Heart left ventricle (tissue), 16 donors: ENCODE results near the gene CIAO3. TPM values are rescaled to one million over a fixed set of nuclear protein-coding genes. Genes with fewer than 3 reads are reported as not detected.

Experiments used
- ATAC-seq, 4 donors: fragments of 200-7000 bp; cut with Tn5 transposase; one replicate each; pipeline ENCODE4 v1.9.1; 2020 to 2022; ENCODE audit warnings: moderate library complexity in 4 of 4, mild to moderate bottlenecking in 3 of 4, moderate number of reproducible peaks in 1 of 4
- DNase-seq, 5 donors: peaks; one replicate each; pipeline ENCODE4 v3.0.0-alpha.2; 2020
- H3K27ac ChIP-seq, 12 donors: fragments of 200-600 bp; sonication (generic) in 4 of 12; one replicate each; pipeline versions ENCODE4 v1.5.0 to v1.8.0; 2016 to 2022; ENCODE audit warnings: mild to moderate bottlenecking in 2 of 12
- H3K27me3 ChIP-seq, 9 donors: fragments of 200-600 bp; sonication (generic) in 2 of 9; one replicate each; pipeline versions ENCODE4 v1.5.1 to v1.8.0; 2016 to 2022; ENCODE audit warnings: mild to moderate bottlenecking in 3 of 9
- H3K36me3 ChIP-seq, 9 donors: fragments of 200-600 bp; sonication (generic) in 2 of 9; one replicate each; pipeline versions ENCODE4 v1.5.0 to v1.8.0; 2018 to 2022; ENCODE audit warnings: mild to moderate bottlenecking in 2 of 9
- H3K4me1 ChIP-seq, 12 donors: fragments of 200-600 bp; sonication (generic) in 4 of 12; one replicate each; pipeline versions ENCODE4 v1.5.0 to v1.8.0; 2016 to 2022; ENCODE audit warnings: mild to moderate bottlenecking in 3 of 12
- H3K4me3 ChIP-seq, 12 donors: fragments of 200-600 bp; sonication (generic) in 4 of 12; one replicate each; pipeline versions ENCODE4 v1.5.0 to v1.8.0; 2017 to 2022; ENCODE audit warnings: mild to moderate bottlenecking in 9 of 12, moderate library complexity in 4 of 12
- H3K9me3 ChIP-seq, 12 donors: fragments of 200-600 bp; sonication (generic) in 4 of 12; one replicate each; pipeline versions ENCODE4 v1.5.0 to v1.8.0; 2016 to 2022; ENCODE audit warnings: mild to moderate bottlenecking in 1 of 12
- POLR2A ChIP-seq, 2 donors: fragments of 450-650 bp; IDR thresholded peaks; one replicate each; pipeline ENCODE4 v1.6.1; 2017; ENCODE audit warnings: antibody characterized with exemption in 2 of 2, mild to moderate bottlenecking in 2 of 2, moderate library complexity in 2 of 2
- WGBS, 4 donors: extraction: QIAGEN DNeasy Blood & Tissue Kit in 2 of 4; methylation state at CpG; one replicate each; pipeline versions ENCODE4 v1.1.5 to v1.1.7; 2013 to 2018; 5-methylcytosine and 5-hydroxymethylcytosine counted together
- intact Hi-C, 10 donors: fragments of 100-400 bp; cut with DNase I; formaldehyde crosslinking; loops; one replicate each; pipeline versions ENCODE4 v1.11.1 to v1.14.2; 2022
- polyA plus RNA-seq, 2 donors: library from polyadenylated mRNA; stranded (reverse); fragments of 200-250 nt; gene quantifications; one replicate each; pipeline ENCODE4 v1.2.3, GENCODE V29; 2013
- total RNA-seq, 9 donors: library from RNA; depleted of rRNA in 2 of 9; stranded (reverse); fragments of >200 nt in 2 of 9; fragmentation: NEBNext Ultra II Directional in 3 of 9; extraction: Animal tissue kit (Norgen Biotek cat#: 25700) in 3 of 9; gene quantifications; one replicate each; pipeline versions ENCODE4 v1.1.0 to v1.2.4, GENCODE V29; 2016 to 2023
- TF ChIP-seq, protein P1 (sequence below), 12 donors: fragments of 200-600 bp; sonication (generic) in 4 of 12; IDR thresholded peaks; one replicate each; pipeline versions ENCODE4 v1.5.0 to v1.8.0; 2018 to 2022; ENCODE audit warnings: antibody characterized with exemption in 12 of 12, mild to moderate bottlenecking in 5 of 12
- donor health status: ischemic (EF 13 %, LVEDD 7.1; RV severe dilation, severe dysfunction).
- donor health status: healthy with polysubstance abuse.
- donor health status: DM: no; HTN: yes; CAD: no.
- donor health status: DM: no; HTN: no; CAD: no.
- donor health status: ischemic (EF 25% LVEDD 6.9; RV normal size, moderate dysfunction).
- donor health status: ischemic (EF 25% LVEDD 5.7; RV mildly dilated, moderate dysfunction).
- donor health status: healthy.
- donor health status: DM: yes; HTN: yes; CAD: no.
- donor health status: ischemic (EF 35%, LVEDD 5.7; RV mildly dilated, moderate dysfunction).
- donor health status: nonischemic (EF 11% LVEDD 7.7; RV severe dilation, severe dysfunction).
- donor health status: DM: yes; HTN: yes; CAD: no.
- donor health status: PGD.
- donor health status: ischemic (EF 29% LVEDD 5.4; RV normal size, mild dysfunction).
- donor health status: nonischemic (EF 23%, LVEDD 6.1; RV moderate dilation, normal function).

Gene CIAO3
- total and polyA plus RNA-seq, 11 donors: 21.4 to 41.5 (median 28.2) TPM

- no peak overlapping the region for H3K27ac ChIP-seq
- H3K36me3 ChIP-seq: peaks cover 0 to 6% (median 0%) of the 10 kb centered on the region in 9 donors
- H3K4me3 ChIP-seq: no peak overlapping the region
- no peaks in the 10 kb centered on the region for H3K9me3 ChIP-seq
- TF ChIP-seq, protein P1, sequence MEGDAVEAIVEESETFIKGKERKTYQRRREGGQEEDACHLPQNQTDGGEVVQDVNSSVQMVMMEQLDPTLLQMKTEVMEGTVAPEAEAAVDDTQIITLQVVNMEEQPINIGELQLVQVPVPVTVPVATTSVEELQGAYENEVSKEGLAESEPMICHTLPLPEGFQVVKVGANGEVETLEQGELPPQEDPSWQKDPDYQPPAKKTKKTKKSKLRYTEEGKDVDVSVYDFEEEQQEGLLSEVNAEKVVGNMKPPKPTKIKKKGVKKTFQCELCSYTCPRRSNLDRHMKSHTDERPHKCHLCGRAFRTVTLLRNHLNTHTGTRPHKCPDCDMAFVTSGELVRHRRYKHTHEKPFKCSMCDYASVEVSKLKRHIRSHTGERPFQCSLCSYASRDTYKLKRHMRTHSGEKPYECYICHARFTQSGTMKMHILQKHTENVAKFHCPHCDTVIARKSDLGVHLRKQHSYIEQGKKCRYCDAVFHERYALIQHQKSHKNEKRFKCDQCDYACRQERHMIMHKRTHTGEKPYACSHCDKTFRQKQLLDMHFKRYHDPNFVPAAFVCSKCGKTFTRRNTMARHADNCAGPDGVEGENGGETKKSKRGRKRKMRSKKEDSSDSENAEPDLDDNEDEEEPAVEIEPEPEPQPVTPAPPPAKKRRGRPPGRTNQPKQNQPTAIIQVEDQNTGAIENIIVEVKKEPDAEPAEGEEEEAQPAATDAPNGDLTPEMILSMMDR (IDR thresholded peaks at IDR 0.05): no peak
- TF ChIP-seq POLR2A (IDR thresholded peaks at IDR 0.05): no peak
- 74 to 79% (median 77%) methylated on average over 22 to 23 of the region's 23 CpGs for WGBS, 4 donors
- ATAC-seq: no peak
- peaks cover 0 to 24% (median 0%) of the 10 kb centered on the region in 9 donors for H3K27me3 ChIP-seq
- H3K4me1 ChIP-seq: peaks cover 12 to 48% (median 30%) of the 10 kb centered on the region in 12 donors
- no peak for DNase-seq
- intact Hi-C loops: no loop called here
Observed at GRCh38 chr16:725463-726187, 15.2 kb downstream of the CIAO3 start.

DNA sequence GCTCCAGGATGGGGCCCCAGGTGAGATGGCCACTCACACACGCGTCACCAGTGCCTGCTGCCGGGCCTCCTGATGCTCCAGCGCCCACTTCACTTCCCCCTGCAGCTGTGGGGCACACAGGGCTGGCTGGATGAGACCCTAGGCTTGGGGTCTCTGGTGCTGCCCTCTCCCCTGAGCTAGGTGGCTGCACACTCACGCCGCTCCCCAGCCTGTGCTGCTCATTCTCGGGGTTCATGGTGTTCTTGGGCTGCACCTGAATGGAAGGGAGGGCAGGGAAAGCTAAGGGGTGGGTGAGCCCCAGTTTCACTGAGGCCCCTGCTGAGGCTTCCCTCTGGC is 15.8 kb downstream of the CIAO3 start:
- H3K4me1 ChIP-seq: peaks cover 12 to 54% (median 34%) of the 10 kb centered on the region in 12 donors
- TF ChIP-seq, protein P1 (IDR thresholded peaks at IDR 0.05): no peak
- no peak for TF ChIP-seq POLR2A (IDR thresholded peaks at IDR 0.05)
- H3K9me3 ChIP-seq: no peaks in the 10 kb centered on the region
- ATAC-seq (no peak), DNase-seq (no peak)
- intact Hi-C loops: no loop called here
- no peak overlapping the region for H3K27ac ChIP-seq
- WGBS, 4 donors: 74 to 88% (median 76%) methylated on average over 6 to 7 of the region's 7 CpGs
- H3K4me3 ChIP-seq: no peak overlapping the region
- H3K27me3 ChIP-seq: peaks cover 0 to 24% (median 0%) of the 10 kb centered on the region in 9 donors
- peaks cover 0 to 6% (median 0%) of the 10 kb centered on the region in 9 donors for H3K36me3 ChIP-seq

GRCh38 chr16:724188-725040 is 16.4 kb downstream of the CIAO3 start:
- Histone ChIP-seq H3K9me3 (no peaks in the 10 kb centered on the region), H3K36me3 (peaks cover 0 to 6% (median 0%) of the 10 kb centered on the region in 9 donors), H3K4me1 (peaks cover 12 to 60% (median 40%) of the 10 kb centered on the region in 12 donors), H3K27ac (no peak overlapping the region), H3K27me3 (peaks cover 0 to 24% (median 0%) of the 10 kb centered on the region in 9 donors), H3K4me3 (no peak overlapping the region)
- WGBS, 4 donors: 60 to 74% (median 68%) methylated on average over 9 to 29 of the region's 29 CpGs
- ATAC-seq (no peak), DNase-seq (no peak)
- no peak for TF ChIP-seq POLR2A (IDR thresholded peaks at IDR 0.05)
- TF ChIP-seq, protein P1 (IDR thresholded peaks at IDR 0.05): no peak
- intact Hi-C loops: no loop called here

- peaks cover 12 to 59% (median 45%) of the 10 kb centered on the region in 12 donors for H3K4me1 ChIP-seq
Observed at GRCh38 chr16:723695-724094, 17.1 kb downstream of the CIAO3 start.

More at GRCh38 chr16:723695-724094, 17.1 kb downstream of the CIAO3 start:
- DNase-seq: no peak
- no peak overlapping the region for H3K4me3 ChIP-seq
- H3K9me3 ChIP-seq: no peaks in the 10 kb centered on the region
- intact Hi-C loops: no loop called here
- peaks cover 0 to 24% (median 0%) of the 10 kb centered on the region in 9 donors for H3K27me3 ChIP-seq
- WGBS, 4 donors: 70 to 90% (median 81%) methylated on average over 2 to 9 of the region's 9 CpGs
- no peak for ATAC-seq
- TF ChIP-seq, protein P1 (IDR thresholded peaks at IDR 0.05): no peak
- TF ChIP-seq POLR2A (IDR thresholded peaks at IDR 0.05): no peak
- no peak overlapping the region for H3K27ac ChIP-seq
- H3K36me3 ChIP-seq: peaks cover 0 to 6% (median 0%) of the 10 kb centered on the region in 9 donors
